Activated CD4-positive, alpha-beta T cell treated with anti-CD3 and anti-CD28 coated beads, Interleukin-10, Interleukin-2, amounts not matched to agents 100 ng/mL and 50 ng/mL, durations not matched to agents 16 hours and 8 hours (primary cell): Measurements from ENCODE around the gene XKR3.
"Not testable (repeated sequence)": the region's sequence is repeated elsewhere in the genome, so short reads cannot be mapped to it uniquely, and the experiment has no call there.

Source experiments
- DNase-seq: peaks from one replicate; pipeline ENCODE4 v3.0.0-alpha.2; 2020

The XKR3 gene

GRCh38 chr22:16804882-16805281 is 20.3 kb downstream of the XKR3 start:
- no peak for DNase-seq

GRCh38 chr22:16803255-16803917 is 21.8 kb downstream of the XKR3 start:
- no peak for DNase-seq

- DNase-seq = no peak
Measured at GRCh38 chr22:16801571-16801970, 23.6 kb downstream of the XKR3 start.

- no peak for DNase-seq
Measured at GRCh38 chr22:16801088-16801487, 24.1 kb downstream of the XKR3 start.

- DNase-seq = no peak
Measured at GRCh38 chr22:16800358-16800757, 24.9 kb downstream of the XKR3 start.

- not testable (repeated sequence) for DNase-seq
Measured at GRCh38 chr22:16795504-16795903, 29.7 kb downstream of the XKR3 start.

GRCh38 chr22:16793831-16794230 is 31.4 kb downstream of the XKR3 start:
- DNase-seq = no peak

- DNase-seq = no peak
Measured at GRCh38 chr22:16789860-16790493, 35.2 kb downstream of the XKR3 start.

GRCh38 chr22:16783930-16784354 is 41.3 kb downstream of the XKR3 start:
- DNase-seq = no peak

- no peak for DNase-seq
Measured at GRCh38 chr22:16783453-16783852, 41.8 kb downstream of the XKR3 start.

- no peak for DNase-seq
Measured at GRCh38 chr22:16781764-16782329, 43.4 kb downstream of the XKR3 start.

- no peak for DNase-seq
Measured at GRCh38 chr22:16781074-16781763, 44.0 kb downstream of the XKR3 start.

- no peak for DNase-seq
Measured at GRCh38 chr22:16777284-16777924, 47.8 kb downstream of the XKR3 start.

- DNase-seq = no peak
Measured at GRCh38 chr22:16776080-16776479, 49.1 kb downstream of the XKR3 start.

- no peak for DNase-seq
Measured at GRCh38 chr22:16774911-16775500, 50.2 kb downstream of the XKR3 start.

- not testable (repeated sequence) for DNase-seq
Measured at GRCh38 chr22:16771569-16771968, 53.6 kb downstream of the XKR3 start.

- not testable (repeated sequence) for DNase-seq
Measured at GRCh38 chr22:16767927-16768326, 57.3 kb downstream of the XKR3 start.

GRCh38 chr22:16762224-16762623 is 63.0 kb downstream of the XKR3 start:
- DNase-seq = not testable (repeated sequence)

- not testable (repeated sequence) for DNase-seq
Measured at GRCh38 chr22:16760416-16760815, 64.8 kb downstream of the XKR3 start.

GRCh38 chr22:16749282-16749681 is 75.9 kb downstream of the XKR3 start:
- not testable (repeated sequence) for DNase-seq

GRCh38 chr22:16748160-16748929 is 76.9 kb downstream of the XKR3 start:
- not testable (repeated sequence) for DNase-seq
